DND-41 (cell line): ENCODE measurements around the gene RGS14.
A peak's percentile ranks its signal among the peaks of the same experiment; 100 is the strongest.

Experiments used
- ATAC-seq: fragments of 200-7000 bp; cut with Tn5 transposase; 3 replicates; pipeline ENCODE4 v1.9.1; 2021; ENCODE audit warnings: low read depth; ENCODE audit not compliant: insufficient read depth
- DNase-seq: peaks from one replicate; pipeline ENCODE4 v3.0.0-alpha.2; 2020
- H2AFZ ChIP-seq: 2 replicates; pipeline ENCODE4 v1.6.0; 2012; ENCODE audit warnings: low read depth, low read length
- H3K27ac ChIP-seq: 2 replicates; pipeline ENCODE4 v1.5.1; 2012; ENCODE audit warnings: low read length, inconsistent platforms
- H3K27me3 ChIP-seq: fragments of 200-600 bp; sonication (generic); 2 replicates; pipeline ENCODE4 v1.6.0; 2012; ENCODE audit warnings: low read length, mild to moderate bottlenecking, inconsistent platforms; ENCODE audit not compliant: insufficient read depth, poor library complexity
- H3K36me3 ChIP-seq: 2 replicates; pipeline ENCODE4 v1.5.1; 2012; ENCODE audit warnings: low read length, inconsistent platforms; ENCODE audit not compliant: insufficient read depth
- H3K4me1 ChIP-seq: 2 replicates; pipeline ENCODE4 v1.5.1; 2012; ENCODE audit warnings: mild to moderate bottlenecking, low read length; ENCODE audit not compliant: insufficient read depth
- H3K4me2 ChIP-seq: 2 replicates; pipeline ENCODE4 v1.6.0; 2012; ENCODE audit warnings: mild to moderate bottlenecking, moderate library complexity, low read length, inconsistent platforms; ENCODE audit not compliant: insufficient read depth
- H3K4me3 ChIP-seq, 2 experiments: fragments of 200-600 bp in 1 of 2; shearing (Covaris generic) in 1 of 2; 2 replicates each; pipeline ENCODE4 v1.5.1; 2012 to 2016; ENCODE audit warnings: inconsistent platforms in 2 of 2, low read length in 2 of 2, mild to moderate bottlenecking in 2 of 2, low read depth in 1 of 2, moderate library complexity in 1 of 2
- H3K79me2 ChIP-seq: 2 replicates; pipeline ENCODE4 v1.6.0; 2012; ENCODE audit warnings: low read length, inconsistent platforms; ENCODE audit not compliant: insufficient read depth
- H3K9ac ChIP-seq: 2 replicates; pipeline ENCODE4 v1.6.0; 2012; ENCODE audit warnings: low read depth, mild to moderate bottlenecking, inconsistent platforms, low read length, moderate library complexity
- H3K9me3 ChIP-seq: 2 replicates; pipeline ENCODE4 v1.5.1; 2012; ENCODE audit warnings: low read length, moderate library complexity, mild to moderate bottlenecking, inconsistent platforms; ENCODE audit not compliant: insufficient read depth, severe bottlenecking
- H4K20me1 ChIP-seq: 2 replicates; pipeline ENCODE4 v1.6.0; 2012; ENCODE audit warnings: low read length; ENCODE audit not compliant: insufficient read depth
- EZH2 ChIP-seq: IDR thresholded peaks from 3 replicates; pipeline ENCODE4 v1.6.1; 2012; ENCODE audit warnings: borderline replicate concordance, low read depth, mild to moderate bottlenecking, moderate library complexity, low read length, inconsistent platforms; ENCODE audit not compliant: severe bottlenecking
- TF ChIP-seq, protein P1 (sequence below): IDR thresholded peaks from 2 replicates; pipeline ENCODE4 v1.5.1; 2012; ENCODE audit warnings: borderline replicate concordance, low read length, moderate library complexity, mild to moderate bottlenecking; ENCODE audit not compliant: poor library complexity, severe bottlenecking; ENCODE audit errors: extremely low read depth

RGS14 gene

GRCh38 chr5:177314376-177315342 lies 43.1 kb upstream of the RGS14 start:
- Histone ChIP-seq H3K9ac (0 out of 2 replicates have a peak overlapping the region, but pooled peaks have one; percentile 77), H3K27ac (no peak overlapping the region)
- no peak for ATAC-seq

DNA sequence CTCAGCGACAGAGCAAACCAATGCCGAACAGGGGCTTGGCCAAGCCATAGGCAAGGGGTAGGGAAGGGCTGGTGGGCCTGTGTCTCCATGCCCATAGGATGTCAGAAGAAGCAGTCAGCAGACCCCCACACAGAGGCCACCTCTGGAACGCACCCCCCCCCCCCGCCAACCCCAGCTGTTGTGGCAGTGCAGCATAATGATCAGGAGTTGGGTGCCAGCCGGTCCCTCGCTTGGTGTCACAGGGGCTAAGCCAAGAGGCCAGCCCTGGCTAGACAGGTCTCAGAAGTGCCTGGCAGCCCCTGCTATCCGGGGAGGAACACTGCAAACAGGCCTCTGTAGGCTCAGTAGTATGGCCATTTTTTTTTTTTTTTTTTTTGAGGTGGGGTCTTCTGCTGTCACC lies 42.3 kb upstream of the RGS14 start:
- Histone ChIP-seq H3K4me1 (peaks cover 29% of the 10 kb centered on the region), H3K9ac (no peak overlapping the region), H3K27me3 (no peaks in the 10 kb centered on the region), H3K4me2 (no peak overlapping the region), H4K20me1 (peaks cover 14% of the 10 kb centered on the region), H3K4me3 (no peak overlapping the region), H3K79me2 (peaks cover 27% of the 10 kb centered on the region), H3K9me3 (no peaks in the 10 kb centered on the region), H2AFZ (no peak overlapping the region), H3K27ac (no peak overlapping the region), H3K36me3 (peaks cover 18% of the 10 kb centered on the region)
- DNase-seq (no peak), ATAC-seq (no peak)
- TF ChIP-seq, protein P1, sequence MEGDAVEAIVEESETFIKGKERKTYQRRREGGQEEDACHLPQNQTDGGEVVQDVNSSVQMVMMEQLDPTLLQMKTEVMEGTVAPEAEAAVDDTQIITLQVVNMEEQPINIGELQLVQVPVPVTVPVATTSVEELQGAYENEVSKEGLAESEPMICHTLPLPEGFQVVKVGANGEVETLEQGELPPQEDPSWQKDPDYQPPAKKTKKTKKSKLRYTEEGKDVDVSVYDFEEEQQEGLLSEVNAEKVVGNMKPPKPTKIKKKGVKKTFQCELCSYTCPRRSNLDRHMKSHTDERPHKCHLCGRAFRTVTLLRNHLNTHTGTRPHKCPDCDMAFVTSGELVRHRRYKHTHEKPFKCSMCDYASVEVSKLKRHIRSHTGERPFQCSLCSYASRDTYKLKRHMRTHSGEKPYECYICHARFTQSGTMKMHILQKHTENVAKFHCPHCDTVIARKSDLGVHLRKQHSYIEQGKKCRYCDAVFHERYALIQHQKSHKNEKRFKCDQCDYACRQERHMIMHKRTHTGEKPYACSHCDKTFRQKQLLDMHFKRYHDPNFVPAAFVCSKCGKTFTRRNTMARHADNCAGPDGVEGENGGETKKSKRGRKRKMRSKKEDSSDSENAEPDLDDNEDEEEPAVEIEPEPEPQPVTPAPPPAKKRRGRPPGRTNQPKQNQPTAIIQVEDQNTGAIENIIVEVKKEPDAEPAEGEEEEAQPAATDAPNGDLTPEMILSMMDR = no peak
- no peak for TF ChIP-seq EZH2

More at GRCh38 chr5:177314376-177315342, 43.1 kb upstream of the RGS14 start:
- Histone ChIP-seq H3K27me3 (no peaks in the 10 kb centered on the region), H3K4me2 (peak overlapping the region; percentile 85; the same call in 1 of the 2 replicates), H3K4me3 (no peak overlapping the region), H3K9me3 (no peaks in the 10 kb centered on the region), H4K20me1 (peaks cover 21% of the 10 kb centered on the region), H3K79me2 (peaks cover 35% of the 10 kb centered on the region), H3K36me3 (peaks cover 25% of the 10 kb centered on the region), H2AFZ (no peak overlapping the region), H3K4me1 (peaks cover 36% of the 10 kb centered on the region)
- no peak for DNase-seq
- TF ChIP-seq, protein P1 = no peak
- no peak for TF ChIP-seq EZH2

- peaks cover 8% of the 10 kb centered on the region for H4K20me1 ChIP-seq
- ATAC-seq = no peak
These were observed 41.7 kb upstream of the RGS14 start for GRCh38 chr5:177316005-177316404.

More at GRCh38 chr5:177316005-177316404, 41.7 kb upstream of the RGS14 start:
- no peak for DNase-seq
- Histone ChIP-seq H3K79me2 (peaks cover 21% of the 10 kb centered on the region), H3K4me1 (peaks cover 23% of the 10 kb centered on the region), H3K4me3 (no peak overlapping the region), H3K27me3 (no peaks in the 10 kb centered on the region), H3K27ac (no peak overlapping the region), H3K36me3 (peaks cover 14% of the 10 kb centered on the region), H2AFZ (no peak overlapping the region), H3K9me3 (no peaks in the 10 kb centered on the region), H3K9ac (no peak overlapping the region), H3K4me2 (no peak overlapping the region)
- no peak for TF ChIP-seq EZH2
- TF ChIP-seq, protein P1 = no peak
